ENCODE data around the gene AP1M2. TPM values are rescaled to one million over a fixed set of nuclear protein-coding genes. Genes with fewer than 3 reads are reported as not detected.

Gene AP1M2
- total RNA-seq, 1 experiment from 2014 or later, result 146 TPM

DNA sequence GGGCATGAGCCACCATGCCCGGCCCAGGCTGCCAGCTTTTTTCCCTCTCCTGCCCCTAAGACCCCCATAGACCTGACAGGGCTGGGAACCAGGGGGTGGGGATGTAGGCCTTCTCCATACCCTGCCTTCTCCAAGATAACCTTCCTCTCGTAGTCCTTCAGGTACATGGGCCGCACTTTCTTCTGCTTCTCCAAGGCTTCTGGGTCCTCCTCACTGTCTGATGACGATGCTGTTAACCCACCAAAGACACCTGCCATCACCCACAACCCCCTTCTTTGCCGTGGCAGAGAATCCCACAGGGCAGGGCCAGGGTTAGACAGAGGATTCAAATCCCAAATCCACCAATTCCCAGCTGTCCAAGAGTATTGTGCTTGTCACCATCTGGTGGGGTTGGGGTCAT lies 24.5 kb downstream of the AP1M2 start:
- no peaks in the 10 kb centered on the region for H3K23me2 ChIP-seq (ENCODE audit: insufficient read length, low read depth, low read length, poor library complexity, severe bottlenecking)
- H3K23ac ChIP-seq (ENCODE audit: insufficient read length, low read depth, low read length), result no peak overlapping the region
- H2BK120ac ChIP-seq (ENCODE audit: low read depth, low read length, poor library complexity, severe bottlenecking), result no peak overlapping the region
- no peak overlapping the region for H3K14ac ChIP-seq (ENCODE audit: insufficient read depth, low read length)
- no peak overlapping the region for H3K27ac ChIP-seq (ENCODE audit: insufficient read length, low read depth, low read length)
- H3K27me3 Mint-ChIP-seq (ENCODE audit: low read depth), result peaks cover 10% of the 10 kb centered on the region
- H4K91ac ChIP-seq (ENCODE audit: insufficient read length, low read depth, low read length), result no peak overlapping the region
- H3K4me3 Mint-ChIP-seq, result no peak overlapping the region
- no peak overlapping the region for H3K4ac ChIP-seq (ENCODE audit: low read depth, low read length)
- TF ChIP-seq, protein P1, sequence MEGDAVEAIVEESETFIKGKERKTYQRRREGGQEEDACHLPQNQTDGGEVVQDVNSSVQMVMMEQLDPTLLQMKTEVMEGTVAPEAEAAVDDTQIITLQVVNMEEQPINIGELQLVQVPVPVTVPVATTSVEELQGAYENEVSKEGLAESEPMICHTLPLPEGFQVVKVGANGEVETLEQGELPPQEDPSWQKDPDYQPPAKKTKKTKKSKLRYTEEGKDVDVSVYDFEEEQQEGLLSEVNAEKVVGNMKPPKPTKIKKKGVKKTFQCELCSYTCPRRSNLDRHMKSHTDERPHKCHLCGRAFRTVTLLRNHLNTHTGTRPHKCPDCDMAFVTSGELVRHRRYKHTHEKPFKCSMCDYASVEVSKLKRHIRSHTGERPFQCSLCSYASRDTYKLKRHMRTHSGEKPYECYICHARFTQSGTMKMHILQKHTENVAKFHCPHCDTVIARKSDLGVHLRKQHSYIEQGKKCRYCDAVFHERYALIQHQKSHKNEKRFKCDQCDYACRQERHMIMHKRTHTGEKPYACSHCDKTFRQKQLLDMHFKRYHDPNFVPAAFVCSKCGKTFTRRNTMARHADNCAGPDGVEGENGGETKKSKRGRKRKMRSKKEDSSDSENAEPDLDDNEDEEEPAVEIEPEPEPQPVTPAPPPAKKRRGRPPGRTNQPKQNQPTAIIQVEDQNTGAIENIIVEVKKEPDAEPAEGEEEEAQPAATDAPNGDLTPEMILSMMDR (conservative IDR thresholded peaks at IDR 0.05), result no peak
- peaks cover 22 to 23% of the 10 kb centered on the region in 2 experiments for H3K4me1 Mint-ChIP-seq
- no peak overlapping the region for H2BK12ac ChIP-seq (ENCODE audit: insufficient read length, low read depth, low read length)
- no peaks in the 10 kb centered on the region for H3K79me1 ChIP-seq (ENCODE audit: insufficient read depth, low read depth, low read length, poor library complexity, severe bottlenecking)
- no peak overlapping the region for H2BK20ac ChIP-seq (ENCODE audit: low read depth, low read length, poor library complexity, severe bottlenecking)
- H2BK15ac ChIP-seq (ENCODE audit: low read depth, low read length), result no peak overlapping the region
- peaks cover 2% of the 10 kb centered on the region for H4K20me1 ChIP-seq (ENCODE audit: control insufficient read depth, insufficient read depth, insufficient read length)
- H2BK5ac ChIP-seq (ENCODE audit: insufficient read length, low read length), result no peak overlapping the region
- no peak overlapping the region for H2AK5ac ChIP-seq (ENCODE audit: insufficient read length, low read length)
- no peak overlapping the region for H2AFZ ChIP-seq (ENCODE audit: low read length)
- H3K18ac ChIP-seq (ENCODE audit: insufficient read length, low read depth, low read length), result no peak overlapping the region
- no peak overlapping the region for H3K56ac ChIP-seq (ENCODE audit: insufficient read length, low read depth, low read length)
- H3K27me3 ChIP-seq (ENCODE audit: insufficient read depth, low read length), result no peaks in the 10 kb centered on the region
- no peak overlapping the region for H4K8ac ChIP-seq (replicated peaks; ENCODE audit: insufficient read length, low read depth, low read length)
- no peak overlapping the region for H3T11ph ChIP-seq (ENCODE audit: low read length)
- H3K4me2 ChIP-seq (ENCODE audit: insufficient read depth, insufficient read length, low read length), result no peak overlapping the region
- DNase-seq, result no peak
- H3K9ac ChIP-seq (ENCODE audit: extremely low read depth, insufficient read length, low read length), result no peak overlapping the region
- peaks cover 33 to 53% (median 45%) of the 10 kb centered on the region in 3 experiments; a peak in 6 of 7 replicates for H3K36me3 Mint-ChIP-seq (ENCODE audit: insufficient read depth in 1 of 3, low read depth in 3 of 3)
- H3K27ac Mint-ChIP-seq, result no peak overlapping the region
- H3K9me3 Mint-ChIP-seq, result no peaks in the 10 kb centered on the region
- no peaks in the 10 kb centered on the region for H3K4me1 ChIP-seq (ENCODE audit: insufficient read depth, low read length)
- H3K9me3 ChIP-seq (ENCODE audit: control insufficient read depth, low read depth, low read length), result no peaks in the 10 kb centered on the region
- no peaks in the 10 kb centered on the region for H3K79me2 ChIP-seq (ENCODE audit: insufficient read depth, low read length)
- no CpG with 5 or more reads among the region's 5 CpGs for WGBS (ENCODE audit: extremely low coverage, insufficient read length, low lambda C conversion rate)
- H4K5ac ChIP-seq (ENCODE audit: insufficient read length, low read depth, low read length), result no peak overlapping the region

Data from H9 (cell line).